HG03432 (cell line): ENCODE measurements around the gene RPL37A.

Experiments
- ATAC-seq: cut with Tn5 transposase; IDR thresholded peaks from one replicate; pipeline ENCODE4 v1.9.1; 2021; ENCODE audit warnings: mild to moderate bottlenecking, moderate library complexity; ENCODE audit not compliant: unreplicated experiment

Gene RPL37A

GRCh38 chr2:216546241-216546640 is 47.6 kb downstream of the RPL37A start:
- no peak for ATAC-seq

GRCh38 chr2:216546641-216547403 is 48.2 kb downstream of the RPL37A start:
- ATAC-seq = no peak

- ATAC-seq = no peak
Observed at GRCh38 chr2:216548901-216549331, 50.3 kb downstream of the RPL37A start.

- ATAC-seq = no peak
Observed at GRCh38 chr2:216549926-216550690, 51.5 kb downstream of the RPL37A start.

GRCh38 chr2:216551234-216552068 is 52.8 kb downstream of the RPL37A start:
- ATAC-seq = no peak

GRCh38 chr2:216553093-216553478 is 54.4 kb downstream of the RPL37A start:
- no peak for ATAC-seq
